ENCODE measurements around the gene FOXRED1. TPM values are rescaled to one million over a fixed set of nuclear protein-coding genes. Genes with fewer than 3 reads are reported as not detected.

FOXRED1 gene
- total and polyA plus RNA-seq, 2 of the 13 experiments (the other 11 are each of a cell fraction or from before 2014, with no cell fraction given), result 29.6 to 42.9 TPM

DNA sequence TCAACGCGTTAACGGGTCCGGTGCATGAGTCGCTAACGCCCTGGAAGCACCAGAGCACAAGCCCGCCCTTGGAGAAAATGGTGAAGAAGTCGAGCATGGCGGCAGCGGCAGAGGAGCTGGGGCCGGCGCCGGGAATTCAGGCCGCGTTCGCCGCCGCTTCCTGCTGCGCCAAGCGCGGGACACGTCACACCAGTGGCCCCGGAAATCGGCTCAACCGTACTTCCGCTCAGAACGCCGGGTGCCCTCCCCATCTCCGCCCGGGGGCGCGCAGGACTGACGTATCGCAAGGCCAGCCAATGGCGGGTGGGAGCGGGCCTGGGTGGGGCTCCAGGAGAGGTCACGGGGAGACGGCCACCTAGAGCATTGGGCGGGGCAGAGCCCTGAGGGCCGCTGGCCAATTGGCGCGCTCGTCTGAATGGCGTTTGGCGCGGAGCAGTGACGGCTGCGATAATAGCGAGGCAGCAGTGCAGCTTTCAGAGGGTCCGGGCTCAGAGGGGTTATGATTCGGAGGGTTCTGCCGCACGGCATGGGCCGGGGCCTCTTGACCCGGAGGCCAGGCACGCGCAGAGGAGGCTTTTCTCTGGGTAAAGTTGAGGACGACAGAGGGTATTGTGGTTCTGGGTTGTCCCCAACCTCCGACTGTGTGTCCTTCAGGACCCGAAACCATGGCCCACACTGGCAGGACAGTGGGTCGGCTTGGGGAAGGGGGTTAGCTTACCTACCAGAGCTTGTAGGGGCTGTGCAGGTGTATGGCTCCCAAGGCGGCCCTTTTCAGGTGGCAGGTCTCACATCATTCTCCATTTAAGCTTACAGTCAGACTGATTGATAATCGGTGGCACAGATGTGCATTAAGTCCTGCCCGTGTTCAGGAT is at the start of gene FOXRED1, which contains the start of gene SRPRA (continued):
- TF ChIP-seq, protein P1, sequence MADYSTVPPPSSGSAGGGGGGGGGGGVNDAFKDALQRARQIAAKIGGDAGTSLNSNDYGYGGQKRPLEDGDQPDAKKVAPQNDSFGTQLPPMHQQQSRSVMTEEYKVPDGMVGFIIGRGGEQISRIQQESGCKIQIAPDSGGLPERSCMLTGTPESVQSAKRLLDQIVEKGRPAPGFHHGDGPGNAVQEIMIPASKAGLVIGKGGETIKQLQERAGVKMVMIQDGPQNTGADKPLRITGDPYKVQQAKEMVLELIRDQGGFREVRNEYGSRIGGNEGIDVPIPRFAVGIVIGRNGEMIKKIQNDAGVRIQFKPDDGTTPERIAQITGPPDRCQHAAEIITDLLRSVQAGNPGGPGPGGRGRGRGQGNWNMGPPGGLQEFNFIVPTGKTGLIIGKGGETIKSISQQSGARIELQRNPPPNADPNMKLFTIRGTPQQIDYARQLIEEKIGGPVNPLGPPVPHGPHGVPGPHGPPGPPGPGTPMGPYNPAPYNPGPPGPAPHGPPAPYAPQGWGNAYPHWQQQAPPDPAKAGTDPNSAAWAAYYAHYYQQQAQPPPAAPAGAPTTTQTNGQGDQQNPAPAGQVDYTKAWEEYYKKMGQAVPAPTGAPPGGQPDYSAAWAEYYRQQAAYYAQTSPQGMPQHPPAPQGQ (CRISPR knock-in tag; IDR thresholded peaks at IDR 0.05; ENCODE audit: borderline replicate concordance), result no peak
- TF ChIP-seq ZNF33B (CRISPR knock-in tag; IDR thresholded peaks at IDR 0.05), result 0 out of 2 replicates have a peak, but pooled peaks have one; percentile 56
- TF ChIP-seq PAX8 (CRISPR knock-in tag; IDR thresholded peaks at IDR 0.05; ENCODE audit: borderline replicate concordance), result peak; percentile 86; the same call in 1 of the 2 replicates
- TF ChIP-seq, protein P2, sequence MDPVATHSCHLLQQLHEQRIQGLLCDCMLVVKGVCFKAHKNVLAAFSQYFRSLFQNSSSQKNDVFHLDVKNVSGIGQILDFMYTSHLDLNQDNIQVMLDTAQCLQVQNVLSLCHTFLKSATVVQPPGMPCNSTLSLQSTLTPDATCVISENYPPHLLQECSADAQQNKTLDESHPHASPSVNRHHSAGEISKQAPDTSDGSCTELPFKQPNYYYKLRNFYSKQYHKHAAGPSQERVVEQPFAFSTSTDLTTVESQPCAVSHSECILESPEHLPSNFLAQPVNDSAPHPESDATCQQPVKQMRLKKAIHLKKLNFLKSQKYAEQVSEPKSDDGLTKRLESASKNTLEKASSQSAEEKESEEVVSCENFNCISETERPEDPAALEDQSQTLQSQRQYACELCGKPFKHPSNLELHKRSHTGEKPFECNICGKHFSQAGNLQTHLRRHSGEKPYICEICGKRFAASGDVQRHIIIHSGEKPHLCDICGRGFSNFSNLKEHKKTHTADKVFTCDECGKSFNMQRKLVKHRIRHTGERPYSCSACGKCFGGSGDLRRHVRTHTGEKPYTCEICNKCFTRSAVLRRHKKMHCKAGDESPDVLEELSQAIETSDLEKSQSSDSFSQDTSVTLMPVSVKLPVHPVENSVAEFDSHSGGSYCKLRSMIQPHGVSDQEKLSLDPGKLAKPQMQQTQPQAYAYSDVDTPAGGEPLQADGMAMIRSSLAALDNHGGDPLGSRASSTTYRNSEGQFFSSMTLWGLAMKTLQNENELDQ (CRISPR knock-in tag; IDR thresholded peaks at IDR 0.05; ENCODE audit: borderline replicate concordance), result no peak; the same call in 1 of the 2 replicates
- TF ChIP-seq ZNF781 (CRISPR knock-in tag; IDR thresholded peaks at IDR 0.05; ENCODE audit: borderline replicate concordance, not compliant biosample characterization), result no peak
- TF ChIP-seq, protein P3, sequence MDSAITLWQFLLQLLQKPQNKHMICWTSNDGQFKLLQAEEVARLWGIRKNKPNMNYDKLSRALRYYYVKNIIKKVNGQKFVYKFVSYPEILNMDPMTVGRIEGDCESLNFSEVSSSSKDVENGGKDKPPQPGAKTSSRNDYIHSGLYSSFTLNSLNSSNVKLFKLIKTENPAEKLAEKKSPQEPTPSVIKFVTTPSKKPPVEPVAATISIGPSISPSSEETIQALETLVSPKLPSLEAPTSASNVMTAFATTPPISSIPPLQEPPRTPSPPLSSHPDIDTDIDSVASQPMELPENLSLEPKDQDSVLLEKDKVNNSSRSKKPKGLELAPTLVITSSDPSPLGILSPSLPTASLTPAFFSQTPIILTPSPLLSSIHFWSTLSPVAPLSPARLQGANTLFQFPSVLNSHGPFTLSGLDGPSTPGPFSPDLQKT (CRISPR knock-in tag; IDR thresholded peaks at IDR 0.05; ENCODE audit: borderline replicate concordance), result no peak
- no peak for TF ChIP-seq AKAP8 (CRISPR knock-in tag; IDR thresholded peaks at IDR 0.05)
- TF ChIP-seq U2AF1 (optimal IDR thresholded peaks at IDR 0.05; ENCODE audit: low read depth, low read length), result no peak
- TF ChIP-seq NFIC (IDR thresholded peaks at IDR 0.05; ENCODE audit: low read length), result peak; percentile 31; the same call in 1 of the 2 replicates
- TF ChIP-seq, protein P4, sequence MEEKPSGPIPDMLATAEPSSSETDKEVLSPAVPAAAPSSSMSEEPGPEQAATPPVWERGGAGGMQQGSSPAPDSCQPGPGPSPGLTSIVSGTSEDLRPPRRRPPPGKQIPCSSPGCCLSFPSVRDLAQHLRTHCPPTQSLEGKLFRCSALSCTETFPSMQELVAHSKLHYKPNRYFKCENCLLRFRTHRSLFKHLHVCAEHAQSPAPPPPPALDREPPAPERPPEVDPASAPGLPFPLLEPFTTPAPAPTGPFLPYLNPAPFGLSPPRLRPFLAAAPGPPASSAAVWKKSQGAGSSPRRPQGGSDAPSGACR (CRISPR knock-in tag; IDR thresholded peaks at IDR 0.05), result no peak
- peak; percentile 91 for TF ChIP-seq SPEN (CRISPR knock-in tag; IDR thresholded peaks at IDR 0.05; ENCODE audit: low read depth)
- peak; percentile 99 for TF ChIP-seq GABPB1 (CRISPR knock-in tag; IDR thresholded peaks at IDR 0.05)
- no peak for TF ChIP-seq ZNF205 (CRISPR knock-in tag; IDR thresholded peaks at IDR 0.05)
- TF ChIP-seq BRD4 (CRISPR knock-in tag; IDR thresholded peaks at IDR 0.05), result no peak; the same call in 1 of the 2 replicates
- TF ChIP-seq ETV6 (CRISPR knock-in tag; conservative IDR thresholded peaks at IDR 0.05), result no peak
- no peak for TF ChIP-seq SMC3 (IDR thresholded peaks at IDR 0.05; ENCODE audit: low read length)
- TF ChIP-seq, protein P5, sequence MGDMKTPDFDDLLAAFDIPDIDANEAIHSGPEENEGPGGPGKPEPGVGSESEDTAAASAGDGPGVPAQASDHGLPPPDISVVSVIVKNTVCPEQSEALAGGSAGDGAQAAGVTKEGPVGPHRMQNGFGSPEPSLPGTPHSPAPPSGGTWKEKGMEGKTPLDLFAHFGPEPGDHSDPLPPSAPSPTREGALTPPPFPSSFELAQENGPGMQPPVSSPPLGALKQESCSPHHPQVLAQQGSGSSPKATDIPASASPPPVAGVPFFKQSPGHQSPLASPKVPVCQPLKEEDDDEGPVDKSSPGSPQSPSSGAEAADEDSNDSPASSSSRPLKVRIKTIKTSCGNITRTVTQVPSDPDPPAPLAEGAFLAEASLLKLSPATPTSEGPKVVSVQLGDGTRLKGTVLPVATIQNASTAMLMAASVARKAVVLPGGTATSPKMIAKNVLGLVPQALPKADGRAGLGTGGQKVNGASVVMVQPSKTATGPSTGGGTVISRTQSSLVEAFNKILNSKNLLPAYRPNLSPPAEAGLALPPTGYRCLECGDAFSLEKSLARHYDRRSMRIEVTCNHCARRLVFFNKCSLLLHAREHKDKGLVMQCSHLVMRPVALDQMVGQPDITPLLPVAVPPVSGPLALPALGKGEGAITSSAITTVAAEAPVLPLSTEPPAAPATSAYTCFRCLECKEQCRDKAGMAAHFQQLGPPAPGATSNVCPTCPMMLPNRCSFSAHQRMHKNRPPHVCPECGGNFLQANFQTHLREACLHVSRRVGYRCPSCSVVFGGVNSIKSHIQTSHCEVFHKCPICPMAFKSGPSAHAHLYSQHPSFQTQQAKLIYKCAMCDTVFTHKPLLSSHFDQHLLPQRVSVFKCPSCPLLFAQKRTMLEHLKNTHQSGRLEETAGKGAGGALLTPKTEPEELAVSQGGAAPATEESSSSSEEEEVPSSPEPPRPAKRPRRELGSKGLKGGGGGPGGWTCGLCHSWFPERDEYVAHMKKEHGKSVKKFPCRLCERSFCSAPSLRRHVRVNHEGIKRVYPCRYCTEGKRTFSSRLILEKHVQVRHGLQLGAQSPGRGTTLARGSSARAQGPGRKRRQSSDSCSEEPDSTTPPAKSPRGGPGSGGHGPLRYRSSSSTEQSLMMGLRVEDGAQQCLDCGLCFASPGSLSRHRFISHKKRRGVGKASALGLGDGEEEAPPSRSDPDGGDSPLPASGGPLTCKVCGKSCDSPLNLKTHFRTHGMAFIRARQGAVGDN (CRISPR knock-in tag; IDR thresholded peaks at IDR 0.05), result peak; percentile 88
- TF ChIP-seq ZNF792 (CRISPR knock-in tag; IDR thresholded peaks at IDR 0.05), result 0 out of 2 replicates have a peak, but pooled peaks have one; percentile 14

Measured in HepG2 (cell line).